GM18870 (cell line): ENCODE measurements around the gene PCDHB2.
A peak's percentile ranks its signal among the peaks of the same experiment; 100 is the strongest.
"Not testable (repeated sequence)": the region's sequence is repeated elsewhere in the genome, so short reads cannot be mapped to it uniquely, and the experiment has no call there.

Experiments
- ATAC-seq: cut with Tn5 transposase; IDR thresholded peaks from one replicate; pipeline ENCODE4 v1.9.1; 2021; ENCODE audit warnings: moderate library complexity; ENCODE audit not compliant: unreplicated experiment

Gene PCDHB2

GRCh38 chr5:141094481-141095262 lies at the start of gene PCDHB2:
Gene PCDHB2, plus strand, starts transcription at chr5:141094615. Its CDS starts 176 bp downstream, at chr5:141094791.
- no peak for ATAC-seq

GRCh38 chr5:141050622-141051520 lies 43.5 kb upstream of the PCDHB2 start, which contains the start of gene PCDHB1:
Gene PCDHB1, plus strand, starts transcription at chr5:141051374. Its CDS starts 97 bp downstream, at chr5:141051471.
- no peak for ATAC-seq

- ATAC-seq, result no peak
Observed at GRCh38 chr5:141051521-141051866, 42.9 kb upstream of the PCDHB2 start.

- no peak for ATAC-seq
Observed at GRCh38 chr5:141077826-141078225, 16.6 kb upstream of the PCDHB2 start.

GRCh38 chr5:141082228-141082627 lies 12.2 kb upstream of the PCDHB2 start:
- no peak for ATAC-seq

GRCh38 chr5:141084487-141084989 lies 9.9 kb upstream of the PCDHB2 start:
- ATAC-seq, result peak; percentile 52

- no peak for ATAC-seq
Observed at GRCh38 chr5:141095263-141095641, 837 bp downstream of the PCDHB2 start.

DNA sequence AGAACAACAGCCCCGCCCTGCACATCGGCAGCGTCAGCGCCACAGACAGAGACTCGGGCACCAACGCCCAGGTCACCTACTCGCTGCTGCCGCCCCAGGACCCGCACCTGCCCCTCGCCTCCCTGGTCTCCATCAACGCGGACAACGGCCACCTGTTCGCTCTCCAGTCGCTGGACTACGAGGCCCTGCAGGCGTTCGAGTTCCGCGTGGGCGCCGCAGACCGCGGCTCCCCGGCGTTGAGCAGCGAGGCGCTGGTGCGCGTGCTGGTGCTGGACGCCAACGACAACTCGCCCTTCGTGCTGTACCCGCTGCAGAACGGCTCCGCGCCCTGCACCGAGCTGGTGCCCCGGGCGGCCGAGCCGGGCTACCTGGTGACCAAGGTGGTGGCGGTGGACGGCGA lies 1.8 kb downstream of the PCDHB2 start:
- not testable (repeated sequence) for ATAC-seq

- ATAC-seq, result not testable (repeated sequence)
Observed at GRCh38 chr5:141096586-141096985, 2.2 kb downstream of the PCDHB2 start.

DNA sequence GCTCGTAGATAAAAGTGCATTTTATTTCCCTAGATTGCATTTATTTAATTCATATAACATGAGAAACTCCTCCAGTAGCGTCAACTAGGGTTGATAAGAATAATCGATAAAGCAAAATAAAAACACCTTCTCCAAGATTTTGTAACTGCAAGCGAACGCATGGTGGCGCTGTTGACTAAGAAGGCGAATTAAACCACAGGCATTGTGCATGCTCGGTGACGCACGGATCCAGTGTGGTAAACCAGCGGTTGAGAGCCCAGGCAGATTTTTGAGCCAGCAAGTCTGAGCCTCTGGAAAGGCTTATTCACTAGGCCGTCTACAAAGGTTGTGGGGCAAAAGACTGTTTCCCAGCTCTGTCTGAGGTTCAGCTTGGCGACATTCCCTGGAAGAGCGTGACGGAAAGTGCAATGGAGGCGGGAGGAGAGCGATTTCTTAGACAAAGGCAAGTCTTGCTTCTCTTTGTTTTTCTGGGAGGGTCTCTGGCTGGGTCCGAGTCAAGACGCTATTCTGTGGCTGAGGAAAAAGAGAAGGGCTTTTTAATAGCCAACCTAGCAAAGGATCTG lies 5.9 kb downstream of the PCDHB2 start, which contains the start of gene PCDHB3:
PCDHB3 (plus strand) TSS at position 231 of the 563 bp plus-strand sequence; CDS start at position 408, 177 bp downstream.
- ATAC-seq, result no peak

DNA sequence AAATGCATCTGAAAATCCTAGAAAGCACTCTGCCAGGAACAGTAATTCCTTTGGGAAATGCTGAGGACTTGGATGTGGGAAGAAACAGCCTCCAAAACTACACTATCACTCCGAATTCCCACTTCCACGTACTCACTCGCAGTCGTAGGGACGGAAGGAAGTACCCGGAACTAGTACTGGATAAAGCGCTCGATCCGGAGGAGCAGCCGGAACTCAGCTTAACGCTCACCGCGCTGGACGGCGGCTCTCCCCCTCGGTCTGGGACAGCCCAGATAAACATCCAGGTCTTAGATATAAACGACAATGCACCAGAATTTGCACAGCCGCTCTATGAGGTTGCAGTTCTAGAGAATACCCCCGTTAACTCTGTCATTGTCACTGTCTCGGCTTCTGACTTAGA lies 6.6 kb downstream of the PCDHB2 start:
- no peak for ATAC-seq

DNA sequence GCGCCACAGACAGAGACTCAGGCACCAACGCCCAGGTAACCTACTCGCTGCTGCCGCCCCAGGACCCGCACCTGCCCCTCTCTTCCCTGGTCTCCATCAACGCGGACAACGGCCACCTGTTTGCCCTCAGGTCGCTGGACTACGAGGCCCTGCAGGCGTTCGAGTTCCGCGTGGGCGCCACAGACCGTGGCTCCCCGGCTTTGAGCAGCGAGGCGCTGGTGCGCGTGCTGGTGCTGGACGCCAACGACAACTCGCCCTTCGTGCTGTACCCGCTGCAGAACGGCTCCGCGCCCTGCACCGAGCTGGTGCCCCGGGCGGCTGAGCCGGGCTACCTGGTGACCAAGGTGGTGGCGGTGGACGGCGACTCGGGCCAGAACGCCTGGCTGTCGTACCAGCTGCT lies 7.7 kb downstream of the PCDHB2 start:
- ATAC-seq, result not testable (repeated sequence)

DNA sequence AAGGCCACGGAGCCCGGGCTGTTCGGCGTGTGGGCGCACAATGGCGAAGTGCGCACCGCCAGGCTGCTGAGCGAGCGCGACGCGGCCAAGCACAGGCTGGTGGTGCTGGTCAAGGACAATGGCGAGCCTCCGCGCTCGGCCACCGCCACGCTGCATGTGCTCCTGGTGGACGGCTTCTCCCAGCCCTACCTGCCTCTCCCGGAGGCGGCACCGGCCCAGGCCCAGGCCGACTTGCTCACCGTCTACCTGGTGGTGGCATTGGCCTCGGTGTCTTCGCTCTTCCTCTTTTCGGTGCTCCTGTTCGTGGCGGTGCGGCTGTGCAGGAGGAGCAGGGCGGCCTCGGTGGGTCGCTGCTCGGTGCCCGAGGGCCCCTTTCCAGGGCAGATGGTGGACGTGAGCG lies 8.1 kb downstream of the PCDHB2 start:
- ATAC-seq, result not testable (repeated sequence)

GRCh38 chr5:141105350-141105749 lies 10.9 kb downstream of the PCDHB2 start:
- ATAC-seq, result no peak

DNA sequence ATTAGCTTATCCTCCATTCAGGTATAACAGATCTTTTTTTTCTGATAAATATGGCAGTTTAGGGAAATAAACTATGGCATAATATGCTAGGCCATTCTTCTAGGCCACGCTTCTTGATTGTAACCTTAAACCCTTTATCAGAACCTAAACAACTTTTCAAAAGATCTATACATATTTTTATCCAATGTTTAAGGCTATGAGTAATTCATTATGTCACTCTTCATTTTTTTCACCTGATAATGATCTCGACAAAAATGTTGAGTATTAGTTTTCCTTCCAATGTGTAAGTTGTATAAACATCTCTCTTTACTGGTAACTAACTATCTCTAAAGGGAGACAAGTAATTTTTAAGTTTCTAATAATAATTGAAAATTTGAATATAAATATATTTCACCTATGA lies 24.8 kb downstream of the PCDHB2 start:
- ATAC-seq, result no peak

DNA sequence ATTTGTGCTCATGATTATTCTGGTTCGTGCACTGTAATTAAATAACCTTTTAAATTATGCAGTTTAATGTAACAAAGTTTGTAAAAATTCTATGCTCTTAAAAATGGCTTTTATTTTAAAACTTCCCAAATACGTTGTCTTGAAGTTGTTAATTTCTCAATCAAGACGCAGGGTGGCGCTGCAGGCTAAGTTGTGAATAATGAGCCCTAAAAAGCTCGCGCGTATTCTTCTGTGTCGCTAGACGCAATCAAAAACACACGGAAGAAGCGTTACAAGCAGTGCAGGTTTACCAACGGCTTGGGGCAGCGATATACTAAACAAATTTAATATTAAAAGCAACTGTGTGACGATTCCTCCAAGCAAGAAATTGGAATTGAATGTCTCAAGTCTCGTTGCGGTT lies 27.1 kb downstream of the PCDHB2 start, which contains the start of gene PCDHB4:
PCDHB4 (plus strand) TSS at position 256 of the 400 bp plus-strand sequence. CDS start 181 bp downstream, outside the sequence.
- no peak for ATAC-seq

DNA sequence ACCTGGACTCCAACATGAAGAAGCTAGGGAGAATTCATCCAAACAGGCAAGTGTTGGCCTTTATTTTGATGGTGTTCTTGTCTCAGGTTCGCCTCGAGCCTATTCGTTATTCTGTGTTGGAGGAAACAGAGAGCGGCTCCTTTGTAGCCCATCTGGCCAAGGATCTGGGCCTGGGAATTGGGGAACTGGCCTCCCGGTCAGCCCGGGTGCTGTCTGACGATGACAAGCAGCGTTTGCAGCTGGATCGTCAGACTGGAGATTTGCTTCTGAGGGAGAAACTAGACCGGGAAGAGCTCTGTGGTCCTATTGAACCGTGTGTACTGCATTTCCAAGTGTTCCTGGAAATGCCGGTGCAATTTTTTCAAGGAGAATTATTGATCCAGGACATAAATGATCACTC lies 27.6 kb downstream of the PCDHB2 start:
- ATAC-seq, result no peak

DNA sequence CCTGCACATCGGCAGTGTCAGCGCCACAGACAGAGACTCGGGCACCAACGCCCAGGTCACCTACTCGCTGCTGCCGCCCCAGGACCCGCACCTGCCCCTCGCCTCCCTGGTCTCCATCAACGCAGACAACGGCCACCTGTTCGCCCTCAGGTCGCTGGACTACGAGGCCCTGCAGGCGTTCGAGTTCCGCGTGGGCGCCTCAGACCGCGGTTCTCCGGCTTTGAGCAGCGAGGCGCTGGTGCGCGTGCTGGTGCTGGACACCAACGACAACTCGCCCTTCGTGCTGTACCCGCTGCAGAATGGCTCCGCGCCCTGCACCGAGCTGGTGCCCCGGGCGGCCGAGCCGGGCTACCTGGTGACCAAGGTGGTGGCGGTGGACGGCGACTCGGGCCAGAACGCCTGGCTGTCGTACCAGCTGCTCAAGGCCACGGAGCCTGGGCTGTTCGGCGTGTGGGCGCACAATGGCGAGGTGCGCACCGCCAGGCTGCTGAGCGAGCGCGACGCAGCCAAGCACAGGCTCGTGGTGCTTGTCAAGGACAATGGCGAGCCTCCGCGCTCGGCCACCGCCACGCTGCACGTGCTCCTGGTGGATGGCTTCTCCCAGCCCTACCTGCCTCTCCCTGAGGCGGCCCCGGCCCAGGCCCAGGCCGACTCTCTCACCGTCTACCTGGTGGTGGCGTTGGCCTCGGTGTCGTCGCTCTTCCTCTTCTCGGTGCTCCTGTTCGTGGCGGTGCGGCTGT lies 29.2 kb downstream of the PCDHB2 start:
- ATAC-seq, result not testable (repeated sequence)

GRCh38 chr5:141127305-141127704 lies 32.9 kb downstream of the PCDHB2 start:
- ATAC-seq, result no peak

DNA sequence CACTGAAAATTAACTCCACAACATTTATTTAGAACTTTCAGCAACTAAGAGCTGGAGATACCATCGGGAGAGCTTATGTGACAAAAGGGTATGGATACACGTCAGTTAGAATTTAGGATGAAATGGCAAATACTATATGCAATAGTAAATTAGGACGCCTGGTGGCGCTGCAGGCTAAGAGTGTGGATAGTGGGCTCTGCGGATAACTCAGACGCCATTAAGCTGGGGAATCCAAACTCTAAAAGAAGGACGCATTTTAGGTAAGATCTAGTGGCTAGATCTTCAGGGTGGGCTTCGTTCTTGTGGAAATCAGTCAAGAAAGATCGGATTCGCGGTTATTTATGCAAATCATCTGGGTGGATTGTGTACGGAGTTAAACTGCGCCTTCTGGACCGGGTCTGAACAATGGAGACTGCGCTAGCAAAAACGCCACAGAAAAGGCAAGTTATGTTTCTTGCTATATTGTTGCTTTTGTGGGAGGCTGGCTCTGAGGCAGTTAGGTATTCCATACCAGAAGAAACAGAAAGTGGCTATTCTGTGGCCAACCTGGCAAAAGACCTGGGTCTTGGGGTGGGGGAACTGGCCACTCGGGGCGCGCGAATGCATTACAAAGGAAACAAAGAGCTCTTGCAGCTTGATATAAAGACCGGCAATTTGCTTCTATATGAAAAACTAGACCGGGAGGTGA lies 40.8 kb downstream of the PCDHB2 start, which contains the start of gene PCDHB5:
PCDHB5 (plus strand) TSS at position 177 of the 688 bp plus-strand sequence; CDS start at position 406, 229 bp downstream.
- no peak for ATAC-seq
